Kidney capillary endothelial cell (primary cell): ENCODE results near the gene MYH7.
"Not testable (repeated sequence)": the region's sequence is repeated elsewhere in the genome, so short reads cannot be mapped to it uniquely, and the experiment has no call there.

Experiments used
- DNase-seq: peaks from one replicate; pipeline ENCODE4 v3.0.0-alpha.2; 2018; ENCODE audit warnings: low spot score

MYH7 gene

DNA sequence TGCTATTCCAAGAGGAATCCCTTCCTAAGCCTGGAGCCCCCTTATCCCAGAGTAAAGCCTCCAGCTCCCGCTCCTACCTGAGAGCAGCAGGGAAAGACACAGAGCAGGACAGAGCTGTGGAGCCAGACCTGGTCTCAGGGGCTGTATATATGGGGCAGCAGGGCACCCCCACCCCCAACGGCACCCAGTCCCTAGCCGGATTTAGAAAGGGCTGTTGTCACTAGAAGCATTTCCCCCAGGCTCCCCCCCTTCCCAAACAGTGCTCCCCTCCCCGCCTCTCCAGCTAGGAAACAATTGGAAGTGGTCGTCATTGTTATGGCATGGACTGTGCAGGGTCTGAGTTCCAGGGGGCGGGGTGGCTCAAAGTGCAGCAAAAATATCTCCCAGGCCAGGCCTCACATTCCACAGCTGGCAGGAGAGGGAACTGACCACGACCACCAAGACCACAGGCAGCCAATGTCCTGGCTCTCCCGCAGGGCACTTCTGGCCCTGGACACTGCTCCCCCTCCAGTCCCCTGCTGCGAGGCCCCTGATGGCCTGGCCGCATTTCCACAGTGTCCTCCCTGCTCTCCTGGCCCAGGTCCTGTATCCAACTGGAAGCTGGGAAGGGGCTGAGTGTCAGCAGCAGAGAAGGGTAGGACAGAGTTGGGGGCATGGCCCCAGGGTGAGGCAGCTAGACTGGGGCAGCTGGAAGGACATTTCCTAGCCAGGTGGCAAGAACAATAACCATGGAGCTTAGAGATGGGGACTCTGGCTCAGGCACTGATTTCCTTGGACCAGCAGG, at the start of gene MYH7:
Gene MYH7, minus strand, starts transcription at position 118 of the 784 bp plus-strand sequence. CDS start 1,928 bp downstream, outside the sequence.
- no peak for DNase-seq

DNA sequence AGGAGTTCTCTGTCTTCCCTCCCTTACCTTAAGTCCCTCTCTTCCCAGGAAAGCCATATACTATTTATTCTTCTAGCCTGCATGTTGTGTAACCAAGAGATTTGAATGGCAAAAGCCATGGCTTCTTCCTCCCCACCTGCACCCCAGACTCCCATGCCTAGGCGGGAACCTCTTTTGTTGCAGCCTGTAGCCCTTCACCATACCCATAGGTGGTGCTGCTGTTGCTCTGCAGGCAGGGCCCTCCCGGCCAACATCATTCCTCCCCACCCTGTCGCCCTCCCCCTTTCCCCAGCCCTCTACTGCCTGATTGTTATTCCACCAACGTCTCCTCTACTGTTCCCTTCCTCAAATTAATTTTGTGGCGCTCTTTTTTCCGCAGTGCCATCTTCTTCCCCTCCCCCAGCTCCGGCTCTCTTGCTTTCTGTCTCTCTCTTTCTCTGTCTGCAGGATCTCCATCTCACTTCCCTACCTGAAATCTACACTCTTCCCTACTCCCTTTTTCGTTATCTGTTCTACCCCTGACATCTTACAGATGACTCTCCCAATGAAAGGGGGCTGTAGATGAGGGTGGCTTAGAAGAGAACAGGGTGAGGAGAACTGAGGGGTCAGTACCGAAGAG, 47.9 kb upstream of the MYH7 start:
- DNase-seq, result no peak

- DNase-seq, result no peak
These were observed 47.3 kb upstream of the MYH7 start for GRCh38 chr14:23482823-23483148.

DNA sequence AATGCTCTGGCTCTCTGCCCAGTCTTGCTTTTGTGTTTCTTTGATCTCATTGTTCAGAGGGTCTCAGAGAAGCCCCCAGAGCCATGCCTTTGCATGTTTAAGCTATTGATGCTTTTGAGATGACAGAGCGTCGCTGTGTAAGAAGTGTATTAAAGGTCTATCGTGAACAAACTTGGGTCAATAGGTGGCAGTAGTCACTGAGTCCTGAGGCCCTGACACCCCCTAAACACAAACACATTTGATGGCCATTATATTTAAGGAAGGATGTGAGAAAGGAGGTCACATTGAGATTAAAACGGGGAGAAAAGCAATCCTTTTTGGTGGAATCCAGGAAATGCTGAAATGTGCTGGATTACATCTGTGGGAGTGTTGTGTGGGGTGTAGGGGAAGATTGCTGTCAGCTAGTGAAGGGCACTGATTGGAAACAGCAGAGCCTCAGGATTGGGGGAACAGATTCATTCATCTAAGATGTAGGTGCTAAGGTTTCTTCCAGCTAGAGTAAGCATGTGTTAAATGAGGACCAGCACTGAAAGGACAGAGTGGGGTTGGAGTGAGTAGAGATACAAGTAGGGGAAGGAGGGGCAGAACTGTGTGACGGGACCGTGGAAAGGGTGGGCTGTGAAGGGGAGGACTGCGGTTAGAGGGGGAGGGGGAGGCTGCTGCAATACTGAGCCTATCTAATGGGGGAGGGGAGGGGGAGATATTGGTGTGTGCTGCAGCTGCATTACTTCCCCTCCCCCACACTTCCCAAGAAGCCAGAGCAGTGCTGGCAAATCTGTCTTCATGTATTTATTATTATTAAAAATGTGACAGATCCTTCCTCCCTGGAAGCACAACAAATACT, 46.7 kb upstream of the MYH7 start:
- DNase-seq, result no peak

- DNase-seq, result peak; percentile 5
These were observed 46.0 kb upstream of the MYH7 start for GRCh38 chr14:23481362-23481970.

DNA sequence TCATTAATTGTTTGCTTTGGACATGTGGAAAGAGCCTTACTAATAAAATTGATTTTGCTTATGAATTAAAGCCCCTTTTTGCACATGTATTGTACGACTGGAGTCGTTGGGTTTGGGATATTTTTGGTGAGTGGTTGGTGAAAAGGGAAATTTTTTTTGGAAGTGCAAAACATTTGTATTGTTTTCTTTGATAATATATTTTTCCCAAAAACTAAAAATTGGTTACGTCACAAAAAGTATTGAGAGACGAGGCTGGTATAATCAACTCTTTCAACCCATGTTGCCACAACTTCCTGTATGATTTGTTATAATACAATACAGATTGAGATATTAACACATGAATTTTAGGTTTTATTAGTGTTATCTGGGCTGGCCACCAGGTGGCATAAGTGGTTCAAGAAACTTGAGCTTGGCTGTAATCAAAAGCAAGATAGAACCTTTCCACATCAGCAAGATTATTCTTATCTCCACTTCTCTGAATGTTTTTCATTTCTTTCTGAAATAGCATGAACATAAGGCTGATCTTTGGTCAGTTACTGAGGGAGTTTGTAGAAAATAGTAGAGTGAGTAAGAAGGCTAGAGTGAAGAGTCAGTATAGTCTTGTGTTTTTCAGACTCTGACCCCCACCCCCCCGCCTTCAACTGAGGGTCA, 42.8 kb upstream of the MYH7 start:
- peak; percentile 53 for DNase-seq

GRCh38 chr14:23470947-23471346, 35.5 kb upstream of the MYH7 start:
- no peak for DNase-seq

DNA sequence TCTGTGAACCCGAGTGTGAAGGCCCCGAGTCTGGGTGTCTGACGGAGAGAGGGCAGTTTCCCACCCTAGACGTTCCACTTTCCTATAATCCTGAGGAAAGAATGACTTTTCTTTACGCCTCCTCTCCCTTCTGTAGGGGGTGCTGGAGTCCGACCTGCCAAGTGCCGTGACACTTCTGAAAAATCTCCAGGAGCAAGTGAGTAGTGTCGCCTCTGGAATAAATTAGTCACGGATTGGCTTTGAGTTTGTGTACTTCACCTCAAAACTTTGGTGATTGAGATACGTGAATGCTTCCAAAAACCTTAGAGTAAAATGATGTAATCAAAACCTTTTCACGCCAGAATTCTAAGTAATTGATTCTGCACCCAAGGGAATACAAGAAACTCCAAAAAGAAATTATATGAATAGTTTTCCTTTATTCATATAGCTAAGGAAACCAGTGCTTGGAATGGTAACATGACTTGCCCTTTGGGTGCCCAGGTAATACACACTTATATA, 34.5 kb upstream of the MYH7 start:
- no peak for DNase-seq

GRCh38 chr14:23469127-23469905, 33.9 kb upstream of the MYH7 start, which contains the start of gene NGDN:
Gene NGDN (plus strand): TSS chr14:23469703. CDS start chr14:23469716, 13 bp downstream.
- peak; percentile 100 for DNase-seq

GRCh38 chr14:23468704-23469126, 33.3 kb upstream of the MYH7 start:
- DNase-seq, result no peak

- DNase-seq, result no peak
These were observed 29.8 kb upstream of the MYH7 start for GRCh38 chr14:23465261-23465660.

- no peak for DNase-seq
These were observed 29.2 kb upstream of the MYH7 start for GRCh38 chr14:23464700-23465099.

DNA sequence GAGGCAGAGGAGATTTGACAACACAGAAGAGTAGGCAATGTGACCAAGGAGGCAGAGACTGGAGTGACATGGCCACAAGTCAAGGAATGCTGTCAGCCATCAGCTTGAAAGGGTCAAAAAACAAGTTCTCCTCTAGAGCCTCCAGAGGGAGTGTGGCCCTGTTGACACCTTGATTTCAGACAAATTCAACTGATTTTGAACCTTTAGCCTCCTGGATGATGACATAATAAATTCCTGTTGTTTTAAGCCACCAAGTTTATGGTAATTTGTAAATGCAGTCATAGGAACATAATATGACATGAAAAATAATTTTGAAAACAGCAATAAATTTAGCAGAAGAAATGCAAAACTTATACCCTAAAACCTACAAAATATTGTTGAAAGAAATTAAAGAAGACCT, 25.5 kb upstream of the MYH7 start:
- DNase-seq, result no peak

- no peak for DNase-seq
These were observed 22.4 kb upstream of the MYH7 start for GRCh38 chr14:23457587-23458445.

DNA sequence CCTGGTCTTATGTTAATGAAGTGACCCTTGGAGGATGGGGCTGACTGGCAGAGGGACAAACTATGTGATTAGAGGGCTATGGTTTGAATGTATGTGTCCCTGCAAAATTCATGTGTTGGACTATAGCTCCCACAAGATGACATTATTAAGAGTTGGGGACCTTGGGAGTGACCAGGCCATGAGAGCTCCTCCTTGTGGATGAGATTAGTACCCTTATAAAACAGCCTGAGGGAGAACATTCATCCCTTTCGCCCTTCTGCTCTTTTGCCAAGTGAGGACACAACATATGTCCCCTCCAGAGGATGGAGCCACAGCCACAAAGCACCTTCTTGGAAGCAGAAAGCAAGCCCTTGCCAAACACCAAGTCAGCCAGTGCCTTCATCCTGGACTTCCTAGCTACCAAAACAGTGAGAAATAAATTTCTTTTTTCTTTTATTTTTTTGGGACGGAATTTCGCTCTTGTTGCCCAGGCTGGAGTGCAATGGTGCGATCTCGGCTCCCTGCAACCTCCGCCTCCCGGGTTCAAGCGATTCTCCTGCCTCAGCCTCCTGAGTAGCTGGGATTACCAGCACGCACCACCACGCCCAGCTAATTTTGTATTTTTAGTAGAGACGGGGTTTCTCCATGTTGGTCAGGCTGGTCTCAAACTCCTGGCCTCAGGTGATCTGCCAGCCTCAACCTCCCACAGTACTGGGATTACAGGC, 21.6 kb upstream of the MYH7 start:
- not testable (repeated sequence) for DNase-seq

DNA sequence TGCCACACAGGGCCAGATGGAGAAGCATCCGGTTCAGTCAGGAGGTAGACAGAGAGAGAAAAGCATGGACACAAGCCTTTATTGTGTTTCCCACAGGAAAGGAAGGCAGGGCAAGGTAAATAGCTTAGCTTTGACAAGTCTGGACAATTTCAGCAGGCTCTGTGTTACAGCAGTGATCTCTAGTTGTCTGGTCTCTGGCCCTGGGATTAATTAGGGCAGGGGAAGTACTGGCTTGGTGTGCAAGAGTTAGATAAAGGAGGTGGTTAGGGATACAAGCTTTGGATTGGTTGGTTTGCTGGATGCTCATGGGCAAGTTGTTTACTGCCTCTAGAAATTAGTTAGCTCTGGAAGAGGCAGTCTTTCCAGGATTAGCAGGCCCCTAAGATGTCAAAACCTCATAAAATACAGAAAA, 19.0 kb upstream of the MYH7 start:
- DNase-seq, result no peak

DNA sequence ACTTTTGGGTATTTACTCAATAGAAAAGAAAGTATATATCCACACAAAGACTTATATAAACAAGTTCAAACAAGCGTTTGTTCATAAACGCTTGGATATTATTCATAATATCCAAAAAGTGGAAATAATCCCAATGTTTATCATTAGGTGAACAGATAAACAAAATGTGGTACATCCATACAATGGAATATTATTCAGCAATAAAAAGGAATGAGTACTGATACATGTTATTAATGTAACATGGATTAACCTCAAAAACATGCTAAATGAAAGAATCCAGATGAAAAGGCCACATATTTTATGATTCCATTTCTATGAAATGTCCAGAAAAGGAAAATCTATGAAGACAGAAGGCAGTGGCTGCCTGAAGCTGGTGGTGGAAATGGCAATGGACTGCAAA, 16.8 kb upstream of the MYH7 start:
- DNase-seq, result no peak

DNA sequence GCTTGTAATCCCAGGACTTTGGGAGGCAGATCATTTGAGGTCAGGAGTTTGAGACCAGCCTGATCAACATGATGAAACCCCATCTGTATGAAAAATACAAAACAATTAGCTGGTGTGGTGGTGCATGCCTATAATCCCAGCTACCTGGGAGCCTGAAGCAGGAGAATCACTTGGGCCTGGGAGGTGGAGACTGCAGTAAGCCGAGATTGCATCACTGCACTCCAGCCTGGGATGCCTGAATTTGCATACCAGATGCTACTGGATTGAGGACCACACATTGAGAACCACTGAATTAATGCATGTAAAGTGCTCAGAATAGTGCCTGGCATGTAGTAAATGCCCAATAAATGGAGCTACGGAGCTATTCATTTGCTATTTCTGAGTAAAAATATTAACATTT, 14.9 kb upstream of the MYH7 start:
- DNase-seq, result no peak

- DNase-seq, result no peak
These were observed 13.9 kb upstream of the MYH7 start for GRCh38 chr14:23449314-23449713.
